OCI-M2 (cell line): ENCODE measurements around the gene PPP1CC.

Experiments used
- DNase-seq: peaks from one replicate; lab custom pipeline; 2025; ENCODE audit not compliant: unreplicated experiment; lab: John Stamatoyannopoulos, UW

Gene PPP1CC

DNA sequence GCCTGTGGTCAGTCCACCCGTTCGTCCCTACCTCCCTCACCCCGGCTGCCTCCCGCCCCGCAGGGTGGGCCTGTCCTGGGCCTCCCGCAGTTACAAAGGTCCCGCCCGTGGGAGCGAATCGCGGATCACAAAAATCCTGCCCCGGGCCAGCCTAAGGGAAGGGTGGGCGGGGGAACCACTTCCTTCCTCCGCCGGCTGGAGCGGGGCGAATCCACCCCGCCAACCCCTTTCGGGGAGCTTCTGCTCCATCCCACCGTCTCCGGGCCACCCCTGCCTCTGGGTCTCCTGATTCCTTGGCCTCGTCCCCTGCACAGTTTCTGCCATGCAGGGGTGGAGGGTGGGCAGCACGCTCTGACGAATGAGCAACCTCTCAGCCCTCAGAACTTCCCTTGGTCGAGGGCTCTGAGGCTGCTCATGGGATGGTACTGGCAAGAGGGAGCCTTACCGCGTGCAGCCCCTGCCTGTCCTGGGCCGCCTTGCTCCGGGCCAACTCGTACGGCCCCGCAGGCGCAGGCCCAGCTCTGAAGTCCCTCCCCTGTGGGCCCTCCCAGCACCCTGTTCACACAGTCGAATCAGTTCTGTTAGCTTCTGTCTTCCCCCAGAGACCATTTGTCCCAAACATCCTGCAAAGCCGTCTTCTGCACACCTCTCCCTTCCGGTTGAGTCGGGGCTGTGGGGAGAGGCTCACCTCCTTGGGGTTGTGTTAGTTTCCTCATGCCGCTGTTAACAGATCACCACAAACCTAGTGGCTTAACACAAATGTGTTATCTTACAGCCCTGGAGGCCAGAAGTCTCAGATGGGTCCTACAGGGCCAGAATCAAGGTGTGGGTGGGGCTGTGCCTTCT is 53.2 kb downstream of the PPP1CC start:
- DNase-seq, result no peak

DNA sequence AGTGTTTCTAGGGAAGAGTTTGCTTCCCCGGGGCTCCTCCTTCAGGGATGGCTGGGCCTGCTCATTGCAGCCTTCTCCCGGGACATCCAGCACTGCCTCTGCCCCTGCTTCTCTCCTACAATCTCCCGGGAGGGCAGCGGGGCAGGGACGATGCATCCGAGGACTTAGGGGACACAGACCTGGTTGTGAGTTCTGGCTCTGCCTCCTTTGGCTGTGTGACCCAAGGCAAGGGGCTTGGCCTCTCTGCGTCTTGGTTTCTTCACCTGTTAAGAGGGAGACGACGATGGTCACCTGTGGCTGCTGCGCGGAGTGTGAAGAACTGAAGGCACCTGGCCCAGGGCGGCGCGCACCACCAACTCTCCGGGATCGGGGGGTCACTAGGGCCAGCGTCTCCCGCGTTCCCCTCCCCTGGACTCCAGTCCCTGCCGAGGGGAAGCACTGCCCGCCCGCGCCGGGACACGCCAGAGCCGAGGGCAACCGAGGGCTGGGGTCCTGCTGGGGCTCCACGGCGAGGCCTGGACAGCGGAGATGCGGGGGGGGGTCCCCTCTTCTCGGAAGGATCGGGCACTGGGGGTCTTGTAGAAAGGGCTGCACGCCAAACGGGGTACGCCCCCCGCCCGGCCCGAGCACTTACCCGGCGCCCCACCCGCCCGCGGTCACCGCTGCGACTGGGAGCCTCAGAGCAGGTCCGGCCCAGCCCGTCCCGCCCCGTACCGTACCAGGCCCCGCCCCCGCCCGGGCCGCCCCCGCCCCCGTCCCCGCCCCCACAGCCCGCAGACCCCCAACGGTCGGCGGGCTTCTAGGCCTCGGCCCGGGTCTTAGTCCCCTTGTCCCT is 54.0 kb downstream of the PPP1CC start, which contains the start of gene HVCN1:
HVCN1 (minus strand) TSS at position 670 of the 835 bp plus-strand sequence. CDS start 5,870 bp downstream, outside the sequence.
- no peak for DNase-seq

DNA sequence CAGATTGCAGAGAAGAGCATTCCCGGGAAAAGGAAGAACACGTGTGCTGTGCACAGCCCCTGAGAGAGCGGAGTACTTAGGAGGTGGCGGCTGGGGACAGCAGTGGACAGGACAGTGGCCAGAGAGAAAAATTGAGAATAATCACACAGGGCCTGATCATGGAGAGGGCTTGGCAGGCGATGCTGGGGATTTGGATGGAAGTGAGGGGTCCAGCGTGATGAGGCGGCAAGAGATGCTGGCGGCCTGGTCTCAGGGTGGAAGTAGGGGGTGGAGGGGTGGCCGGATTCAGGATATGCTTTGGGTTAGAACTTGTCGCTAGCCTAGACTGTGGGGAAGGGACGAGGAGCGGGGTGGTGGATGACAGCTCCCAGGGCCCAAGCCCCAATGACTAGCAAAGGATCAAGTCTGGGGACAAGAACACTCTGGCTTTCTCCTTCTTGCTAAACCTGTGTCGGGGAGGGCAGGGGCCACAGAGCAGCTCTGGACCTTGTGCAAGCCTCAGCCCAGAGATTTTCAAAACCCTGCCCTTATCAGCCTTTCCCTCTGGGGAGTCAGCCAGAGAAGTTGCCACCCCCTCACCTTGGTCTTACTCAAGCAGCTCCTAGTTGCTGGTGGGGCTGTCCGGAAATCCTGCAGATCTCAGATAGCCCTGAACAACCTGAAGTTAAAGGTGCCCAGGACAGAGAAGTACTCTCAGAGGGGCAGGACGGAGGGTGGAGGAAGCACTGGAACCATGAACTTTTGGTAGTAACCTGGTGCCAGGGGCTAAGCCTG is 55.1 kb downstream of the PPP1CC start:
- no peak for DNase-seq

DNA sequence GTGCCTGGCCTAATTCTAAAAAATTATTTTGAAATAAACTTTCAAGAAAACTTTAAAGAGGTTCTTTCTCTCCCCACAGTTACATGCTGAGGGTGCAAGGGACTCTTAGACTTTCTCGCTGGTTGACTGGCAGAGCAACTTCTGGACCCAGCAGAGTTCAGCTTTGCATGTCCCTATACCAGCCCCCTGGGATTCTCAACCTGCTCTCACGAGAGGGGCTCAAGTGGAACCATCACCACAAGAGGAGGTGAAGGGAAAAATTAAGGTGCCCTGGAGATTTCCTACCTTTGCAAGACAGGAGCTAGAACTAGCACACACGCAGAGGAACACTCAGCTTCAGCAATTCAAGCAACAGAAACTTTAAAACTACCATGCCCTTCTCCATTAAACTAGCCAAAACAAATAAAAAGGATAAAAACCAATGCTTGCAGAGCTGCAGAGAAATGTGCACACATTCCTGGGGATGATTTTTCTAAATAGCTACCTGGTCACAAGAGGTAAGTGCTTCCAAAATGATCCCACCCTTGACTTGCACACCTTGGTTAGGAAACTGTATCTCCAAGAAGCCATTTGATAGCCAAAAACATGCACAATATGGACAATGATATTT is 56.3 kb downstream of the PPP1CC start:
- no peak for DNase-seq

DNA sequence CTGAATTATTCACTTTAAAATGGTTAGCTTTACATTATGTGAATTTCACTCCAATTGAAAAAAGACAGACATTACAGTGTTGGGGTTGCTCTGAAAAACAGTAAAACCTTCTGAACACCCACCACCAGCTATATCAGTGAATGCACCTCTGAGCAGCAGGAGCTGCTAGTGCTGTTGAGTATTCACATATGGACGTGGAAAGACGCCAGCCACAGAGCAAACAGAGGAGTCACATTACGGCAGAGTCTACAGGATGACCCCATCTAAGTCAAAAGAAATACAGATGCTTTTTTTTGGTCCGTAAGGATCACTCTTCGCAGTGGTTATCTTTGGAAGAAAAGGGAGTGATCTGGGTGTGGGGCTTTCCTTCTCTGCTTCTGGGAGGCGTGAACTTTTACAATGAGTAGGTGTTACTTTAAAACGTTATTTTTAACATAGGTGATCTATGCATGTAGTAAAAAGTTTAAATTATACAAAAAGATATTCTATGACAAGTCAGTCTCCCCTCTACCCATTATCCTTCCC is 58.3 kb downstream of the PPP1CC start:
- no peak for DNase-seq

DNA sequence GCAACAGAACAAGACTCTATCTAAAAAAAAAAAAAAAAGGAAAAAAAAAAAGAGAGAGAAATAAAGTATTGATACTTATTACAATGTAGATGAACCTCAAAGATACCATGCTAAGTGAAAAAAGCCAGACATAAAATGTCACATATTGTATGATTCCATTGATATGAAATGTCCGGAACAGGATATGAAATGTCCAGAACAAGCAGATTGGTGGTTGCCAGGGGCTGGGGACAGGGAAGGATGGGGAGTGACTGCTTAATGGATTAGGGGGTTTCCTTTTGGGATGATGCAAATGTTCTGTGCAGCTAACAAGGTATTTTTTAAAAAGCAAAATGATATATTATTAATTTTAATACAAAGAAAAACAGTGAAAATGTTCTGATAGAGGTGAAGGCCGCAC is 58.8 kb downstream of the PPP1CC start:
- DNase-seq, result no peak

DNA sequence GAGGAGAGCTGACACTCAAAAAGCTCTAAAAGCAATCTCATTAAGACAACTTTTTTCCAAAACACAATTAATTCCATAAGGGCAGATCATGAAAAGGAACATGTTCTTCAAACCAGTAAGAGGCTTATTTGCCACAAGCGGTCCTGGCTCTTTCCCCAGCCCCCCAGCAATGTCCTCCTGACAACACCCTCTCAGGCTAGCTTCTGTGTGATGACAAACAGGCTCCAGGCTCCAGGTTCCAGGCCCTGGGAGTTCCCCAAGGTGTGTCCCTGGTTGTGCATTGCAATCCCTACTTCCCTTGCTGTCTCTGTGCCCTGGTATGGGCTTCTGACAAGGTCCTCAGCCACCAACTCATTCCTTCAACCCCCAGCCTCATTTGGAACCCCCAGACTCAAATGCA is 62.7 kb downstream of the PPP1CC start:
- no peak for DNase-seq

DNA sequence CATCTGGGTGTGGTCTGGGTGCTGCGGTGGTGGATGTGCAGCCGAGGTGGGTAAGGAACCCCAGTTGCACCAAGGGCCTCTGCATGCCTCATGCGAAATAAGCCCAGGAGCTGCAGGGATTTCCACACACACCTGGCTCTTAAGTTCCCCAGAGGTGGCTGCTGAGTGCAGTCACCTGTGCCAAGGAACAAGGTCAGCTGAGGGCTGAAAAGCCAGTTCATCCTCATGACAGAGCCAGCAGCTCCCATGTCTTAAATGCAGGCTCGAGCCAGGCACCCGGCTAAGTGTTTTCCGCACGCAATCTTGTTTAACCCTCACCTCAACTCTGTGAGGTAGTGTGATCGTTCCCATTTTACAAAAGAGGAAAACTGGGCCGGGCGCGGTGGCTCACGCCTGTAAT is 63.5 kb downstream of the PPP1CC start:
- DNase-seq, result no peak

DNA sequence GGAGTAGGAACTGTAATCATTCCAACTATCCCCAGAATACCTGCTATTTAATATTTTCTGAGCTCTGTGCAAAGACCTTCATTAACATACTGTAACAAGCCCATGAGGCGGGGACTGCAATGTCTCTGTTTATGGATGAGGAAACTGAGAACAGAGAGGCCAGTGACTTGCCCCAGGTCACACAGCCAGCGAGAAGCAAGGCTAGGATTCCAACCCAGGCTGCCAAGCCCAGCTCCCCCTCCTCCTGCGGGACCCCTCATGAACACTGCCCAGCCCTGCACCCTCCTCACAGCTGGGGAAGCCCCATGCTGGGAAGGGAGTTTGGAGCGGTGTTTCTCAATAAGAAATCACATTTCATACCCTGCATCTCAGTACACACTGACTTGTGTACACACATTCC is 64.7 kb downstream of the PPP1CC start:
- no peak for DNase-seq

DNA sequence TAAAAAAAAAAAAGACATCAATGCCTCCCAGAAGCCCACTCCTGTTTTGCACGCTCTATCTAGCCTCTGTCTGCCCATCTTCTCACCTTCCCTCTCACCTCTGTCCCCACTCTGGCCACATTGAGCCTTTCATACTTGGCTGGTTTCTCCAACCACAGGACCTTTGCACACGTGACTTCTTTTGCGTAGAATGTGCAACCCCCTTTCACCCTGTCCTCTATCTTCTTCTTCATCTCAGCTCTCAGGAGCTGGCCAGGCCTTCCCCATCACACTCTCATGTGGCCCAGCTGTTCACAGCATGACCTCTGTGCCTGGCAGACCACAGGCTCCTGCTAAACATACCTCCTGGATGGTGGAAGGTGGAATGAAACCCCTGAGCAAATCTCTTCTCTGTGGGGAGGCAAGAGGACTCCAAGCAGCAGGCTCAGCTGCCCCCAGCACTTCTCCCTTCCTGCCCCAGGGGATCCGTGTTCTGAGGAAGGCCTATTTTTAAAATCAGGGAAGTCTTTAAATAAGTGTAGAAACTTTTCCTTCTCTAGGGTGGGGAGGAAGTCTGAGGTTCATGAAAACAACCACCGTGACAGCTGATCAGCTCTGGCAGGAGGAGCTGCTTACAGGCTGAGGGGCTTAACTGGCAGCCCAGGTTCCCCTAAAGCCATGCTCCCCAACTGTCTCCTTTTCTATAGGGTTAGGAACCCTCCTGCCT is 65.3 kb downstream of the PPP1CC start:
- no peak for DNase-seq

DNA sequence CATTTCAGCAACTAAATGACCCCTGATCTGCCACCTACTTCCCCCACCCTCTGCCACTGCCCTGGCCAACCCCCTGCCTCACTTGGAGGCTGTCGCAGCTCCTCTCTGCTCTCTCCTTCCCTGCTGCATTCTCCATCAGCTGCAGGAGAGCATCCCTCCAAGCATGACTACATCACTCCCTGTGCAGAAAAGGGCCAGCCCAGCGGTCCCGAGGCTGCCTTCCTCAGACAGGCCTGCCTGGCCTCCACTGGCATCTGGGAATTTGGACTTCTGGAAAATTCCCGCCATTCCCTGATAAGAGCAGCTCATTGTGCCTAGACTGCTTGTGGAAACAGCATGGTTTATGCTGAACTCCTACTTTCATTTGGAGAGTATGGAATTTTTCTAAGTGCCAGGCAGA is 66.5 kb downstream of the PPP1CC start:
- no peak for DNase-seq

DNA sequence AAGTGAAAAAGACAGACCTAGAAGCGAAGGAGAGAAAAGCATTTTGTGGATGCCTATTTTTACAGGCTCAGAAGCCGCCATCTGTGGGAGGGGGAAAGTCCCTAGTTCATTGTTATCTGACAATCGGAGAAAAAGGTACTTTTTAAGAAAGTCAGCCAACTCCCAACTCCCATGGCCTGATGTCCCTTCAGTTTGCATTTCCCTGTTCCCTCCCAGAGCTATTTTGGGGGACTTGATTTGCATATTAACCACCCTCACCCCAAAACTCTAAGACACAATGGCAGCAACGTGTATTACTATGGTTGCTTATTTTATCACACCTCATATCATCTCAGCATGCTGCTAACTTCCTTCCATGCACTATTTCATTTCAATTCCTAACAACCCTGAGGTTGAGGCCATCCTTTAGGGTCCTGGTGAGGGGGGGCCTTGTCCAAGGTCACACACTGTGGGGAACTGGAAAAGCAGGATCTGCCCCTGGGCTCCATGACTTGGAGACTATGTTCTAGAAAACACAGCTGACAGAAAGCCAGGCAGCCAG is 72.5 kb downstream of the PPP1CC start:
- DNase-seq, result no peak
